ENCODE results near the gene CD37.

DNA sequence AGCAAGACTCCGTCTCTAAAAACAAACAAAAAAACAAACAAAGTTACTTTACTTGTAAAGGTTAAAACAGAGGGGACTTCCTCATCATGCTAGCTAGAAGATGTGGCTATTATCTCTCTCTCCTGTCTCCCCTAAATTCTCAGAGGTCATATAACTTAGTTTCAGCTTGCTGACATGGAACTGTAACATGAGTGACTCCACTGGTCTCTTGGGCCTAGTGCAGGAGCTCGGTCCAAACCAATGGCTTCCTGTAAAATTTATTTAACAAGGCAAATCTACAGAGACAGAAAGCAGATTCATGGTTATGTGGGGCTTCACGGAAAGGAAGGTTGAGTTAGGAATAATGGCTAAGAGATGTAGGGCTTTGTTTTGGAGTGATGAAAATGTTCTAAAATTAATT, 43.3 kb downstream of the CD37 start:
- TF ChIP-seq POLR2A (IDR thresholded peaks at IDR 0.05; ENCODE audit: borderline replicate concordance, extremely low read depth, insufficient read depth, insufficient read length) = no peak
- TF ChIP-seq, protein P1, sequence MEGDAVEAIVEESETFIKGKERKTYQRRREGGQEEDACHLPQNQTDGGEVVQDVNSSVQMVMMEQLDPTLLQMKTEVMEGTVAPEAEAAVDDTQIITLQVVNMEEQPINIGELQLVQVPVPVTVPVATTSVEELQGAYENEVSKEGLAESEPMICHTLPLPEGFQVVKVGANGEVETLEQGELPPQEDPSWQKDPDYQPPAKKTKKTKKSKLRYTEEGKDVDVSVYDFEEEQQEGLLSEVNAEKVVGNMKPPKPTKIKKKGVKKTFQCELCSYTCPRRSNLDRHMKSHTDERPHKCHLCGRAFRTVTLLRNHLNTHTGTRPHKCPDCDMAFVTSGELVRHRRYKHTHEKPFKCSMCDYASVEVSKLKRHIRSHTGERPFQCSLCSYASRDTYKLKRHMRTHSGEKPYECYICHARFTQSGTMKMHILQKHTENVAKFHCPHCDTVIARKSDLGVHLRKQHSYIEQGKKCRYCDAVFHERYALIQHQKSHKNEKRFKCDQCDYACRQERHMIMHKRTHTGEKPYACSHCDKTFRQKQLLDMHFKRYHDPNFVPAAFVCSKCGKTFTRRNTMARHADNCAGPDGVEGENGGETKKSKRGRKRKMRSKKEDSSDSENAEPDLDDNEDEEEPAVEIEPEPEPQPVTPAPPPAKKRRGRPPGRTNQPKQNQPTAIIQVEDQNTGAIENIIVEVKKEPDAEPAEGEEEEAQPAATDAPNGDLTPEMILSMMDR (IDR thresholded peaks at IDR 0.05 in 2 of 3, conservative IDR thresholded peaks at IDR 0.05 in 1 of 3; ENCODE audit: borderline replicate concordance in 1 of 3, insufficient read depth in 1 of 3, low read depth in 2 of 3, low read length in 2 of 3) = no peak
- TF ChIP-seq POLR2AphosphoS5 (IDR thresholded peaks at IDR 0.05; ENCODE audit: low read depth, low read length) = no peak
- no peak for TF ChIP-seq EZH2 (IDR thresholded peaks at IDR 0.05)
- no peak for TF ChIP-seq SIN3A (IDR thresholded peaks at IDR 0.05; ENCODE audit: low read depth)
- TF ChIP-seq, protein P2, sequence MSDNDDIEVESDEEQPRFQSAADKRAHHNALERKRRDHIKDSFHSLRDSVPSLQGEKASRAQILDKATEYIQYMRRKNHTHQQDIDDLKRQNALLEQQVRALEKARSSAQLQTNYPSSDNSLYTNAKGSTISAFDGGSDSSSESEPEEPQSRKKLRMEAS (IDR thresholded peaks at IDR 0.05) = no peak
- no peak for TF ChIP-seq ELF1 (IDR thresholded peaks at IDR 0.05; ENCODE audit: borderline replicate concordance, low read depth)
- TF ChIP-seq, protein P3, sequence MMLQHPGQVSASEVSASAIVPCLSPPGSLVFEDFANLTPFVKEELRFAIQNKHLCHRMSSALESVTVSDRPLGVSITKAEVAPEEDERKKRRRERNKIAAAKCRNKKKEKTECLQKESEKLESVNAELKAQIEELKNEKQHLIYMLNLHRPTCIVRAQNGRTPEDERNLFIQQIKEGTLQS (IDR thresholded peaks at IDR 0.05) = no peak
- TF ChIP-seq CEBPB (IDR thresholded peaks at IDR 0.05; ENCODE audit: low read depth) = no peak
- no peak for TF ChIP-seq RAD21 (IDR thresholded peaks at IDR 0.05; ENCODE audit: low read depth)
- TF ChIP-seq, protein P4, sequence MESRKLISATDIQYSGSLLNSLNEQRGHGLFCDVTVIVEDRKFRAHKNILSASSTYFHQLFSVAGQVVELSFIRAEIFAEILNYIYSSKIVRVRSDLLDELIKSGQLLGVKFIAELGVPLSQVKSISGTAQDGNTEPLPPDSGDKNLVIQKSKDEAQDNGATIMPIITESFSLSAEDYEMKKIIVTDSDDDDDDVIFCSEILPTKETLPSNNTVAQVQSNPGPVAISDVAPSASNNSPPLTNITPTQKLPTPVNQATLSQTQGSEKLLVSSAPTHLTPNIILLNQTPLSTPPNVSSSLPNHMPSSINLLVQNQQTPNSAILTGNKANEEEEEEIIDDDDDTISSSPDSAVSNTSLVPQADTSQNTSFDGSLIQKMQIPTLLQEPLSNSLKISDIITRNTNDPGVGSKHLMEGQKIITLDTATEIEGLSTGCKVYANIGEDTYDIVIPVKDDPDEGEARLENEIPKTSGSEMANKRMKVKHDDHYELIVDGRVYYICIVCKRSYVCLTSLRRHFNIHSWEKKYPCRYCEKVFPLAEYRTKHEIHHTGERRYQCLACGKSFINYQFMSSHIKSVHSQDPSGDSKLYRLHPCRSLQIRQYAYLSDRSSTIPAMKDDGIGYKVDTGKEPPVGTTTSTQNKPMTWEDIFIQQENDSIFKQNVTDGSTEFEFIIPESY (IDR thresholded peaks at IDR 0.05; ENCODE audit: extremely low read depth, insufficient replicate concordance, low read length) = no peak
- no peak for TF ChIP-seq TCF7L2 (IDR thresholded peaks at IDR 0.05; ENCODE audit: borderline replicate concordance, extremely low read depth, insufficient read depth, insufficient read length)
- TF ChIP-seq EZH2phosphoT487 (IDR thresholded peaks at IDR 0.05; ENCODE audit: borderline replicate concordance) = no peak
- no peak for TF ChIP-seq FOSL1 (IDR thresholded peaks at IDR 0.05; ENCODE audit: low read depth)
